ENCODE measurements around the gene SH3PXD2A.
"Not testable (repeated sequence)": the region's sequence is repeated elsewhere in the genome, so short reads cannot be mapped to it uniquely, and the experiment has no call there.

The SH3PXD2A gene

GRCh38 chr10:103847909-103848468, 7.4 kb downstream of the SH3PXD2A start:
- no peak for DNase-seq

DNA sequence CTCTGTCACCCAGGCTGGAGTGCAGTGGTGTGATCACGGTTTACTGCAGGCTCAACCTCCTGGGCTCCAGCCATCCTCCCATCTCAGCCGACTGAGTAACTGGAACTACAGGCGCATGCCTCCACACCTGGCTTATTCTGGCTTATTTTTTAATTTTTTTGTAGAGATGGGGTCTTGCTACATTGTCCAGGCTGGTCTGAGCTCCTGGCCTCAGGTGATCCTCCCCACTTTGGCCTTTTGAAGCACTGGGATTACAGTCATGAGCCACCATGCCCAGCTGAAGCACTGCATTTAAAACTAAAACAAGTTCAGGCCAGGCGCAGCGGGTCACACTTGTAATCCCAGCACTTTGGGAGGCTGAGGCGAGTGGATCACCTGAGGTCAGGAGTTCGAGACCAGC, 8.0 kb downstream of the SH3PXD2A start:
- no peak for DNase-seq

GRCh38 chr10:103845972-103846371, 9.4 kb downstream of the SH3PXD2A start:
- peak; percentile 23 to 42 for DNase-seq

GRCh38 chr10:103845346-103845745, 10.0 kb downstream of the SH3PXD2A start:
- DNase-seq = not testable (repeated sequence)

DNA sequence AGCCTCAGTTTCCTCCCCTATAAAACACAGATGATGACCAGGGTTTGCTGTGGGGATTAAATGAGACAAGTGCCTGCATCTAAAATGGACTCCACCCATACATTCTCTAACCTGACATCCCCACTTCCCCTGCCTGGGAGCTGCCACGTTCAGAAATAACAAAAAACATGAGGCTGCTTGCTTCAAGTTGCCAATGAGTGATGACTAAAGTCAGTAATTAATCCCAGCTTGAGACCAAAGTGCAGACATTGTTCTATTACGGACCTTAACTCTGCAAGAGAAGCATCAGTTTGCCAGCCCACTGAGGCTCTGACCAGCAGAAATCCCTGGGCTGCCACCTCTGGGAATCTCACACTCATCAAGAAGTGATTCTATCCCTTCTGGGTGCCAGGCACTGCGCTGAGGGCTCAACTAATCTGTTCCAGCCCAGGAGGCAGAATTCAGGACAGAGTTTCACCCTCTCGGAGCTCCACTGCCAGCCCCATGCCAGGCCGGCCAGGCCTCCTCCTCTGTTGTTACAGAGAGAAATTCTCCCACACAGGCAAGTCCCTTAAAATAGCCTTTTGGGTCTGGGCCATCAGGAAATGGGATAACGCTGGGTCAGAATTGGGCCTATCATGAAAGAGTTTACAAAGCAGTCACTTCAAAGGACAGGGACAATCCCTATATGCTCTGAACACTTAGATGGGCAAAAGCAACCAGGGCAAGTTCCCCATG, 11.4 kb downstream of the SH3PXD2A start:
- DNase-seq = no peak

DNA sequence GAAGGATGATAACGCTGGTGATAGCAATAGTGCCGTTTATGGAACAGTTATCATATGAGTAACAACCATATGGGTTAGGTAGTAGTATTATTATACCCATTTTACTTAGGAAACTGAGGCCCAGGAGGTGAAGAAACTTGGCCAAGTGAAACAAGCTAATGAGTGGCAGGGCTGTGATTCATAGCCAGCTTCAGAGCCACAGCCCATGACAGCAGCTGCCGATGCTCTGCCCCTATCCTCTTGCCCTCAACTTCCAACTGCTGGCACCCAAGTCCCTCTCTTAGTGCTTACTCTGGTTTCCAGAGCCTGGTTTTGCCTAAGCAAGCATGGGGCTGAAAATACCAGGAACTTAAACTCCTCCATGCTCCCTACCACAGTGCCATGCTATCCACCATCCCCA, 12.3 kb downstream of the SH3PXD2A start:
- no peak for DNase-seq

DNA sequence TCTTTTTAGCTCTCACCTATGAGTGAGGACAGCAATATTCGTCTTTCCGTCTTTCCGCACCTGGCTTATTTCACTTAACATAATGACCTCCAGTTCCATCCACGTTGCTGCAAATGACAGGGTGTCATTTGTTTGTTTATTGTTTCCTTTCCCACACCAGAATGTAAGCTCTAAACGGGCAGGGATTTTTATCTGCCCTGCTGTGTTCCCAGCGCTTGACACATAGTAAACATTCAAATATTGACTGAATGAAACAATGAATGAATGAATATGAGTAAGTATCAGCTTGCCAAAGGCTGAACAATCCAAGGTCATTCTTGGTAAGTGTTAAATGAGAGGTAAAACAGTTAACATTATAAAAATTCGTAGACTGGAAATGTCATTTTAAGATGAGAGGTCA, 12.8 kb downstream of the SH3PXD2A start:
- no peak for DNase-seq

- no peak for DNase-seq
Observed at GRCh38 chr10:103841519-103841918, 13.9 kb downstream of the SH3PXD2A start.

- no peak for DNase-seq
Observed at GRCh38 chr10:103840740-103841070, 14.7 kb downstream of the SH3PXD2A start.

DNA sequence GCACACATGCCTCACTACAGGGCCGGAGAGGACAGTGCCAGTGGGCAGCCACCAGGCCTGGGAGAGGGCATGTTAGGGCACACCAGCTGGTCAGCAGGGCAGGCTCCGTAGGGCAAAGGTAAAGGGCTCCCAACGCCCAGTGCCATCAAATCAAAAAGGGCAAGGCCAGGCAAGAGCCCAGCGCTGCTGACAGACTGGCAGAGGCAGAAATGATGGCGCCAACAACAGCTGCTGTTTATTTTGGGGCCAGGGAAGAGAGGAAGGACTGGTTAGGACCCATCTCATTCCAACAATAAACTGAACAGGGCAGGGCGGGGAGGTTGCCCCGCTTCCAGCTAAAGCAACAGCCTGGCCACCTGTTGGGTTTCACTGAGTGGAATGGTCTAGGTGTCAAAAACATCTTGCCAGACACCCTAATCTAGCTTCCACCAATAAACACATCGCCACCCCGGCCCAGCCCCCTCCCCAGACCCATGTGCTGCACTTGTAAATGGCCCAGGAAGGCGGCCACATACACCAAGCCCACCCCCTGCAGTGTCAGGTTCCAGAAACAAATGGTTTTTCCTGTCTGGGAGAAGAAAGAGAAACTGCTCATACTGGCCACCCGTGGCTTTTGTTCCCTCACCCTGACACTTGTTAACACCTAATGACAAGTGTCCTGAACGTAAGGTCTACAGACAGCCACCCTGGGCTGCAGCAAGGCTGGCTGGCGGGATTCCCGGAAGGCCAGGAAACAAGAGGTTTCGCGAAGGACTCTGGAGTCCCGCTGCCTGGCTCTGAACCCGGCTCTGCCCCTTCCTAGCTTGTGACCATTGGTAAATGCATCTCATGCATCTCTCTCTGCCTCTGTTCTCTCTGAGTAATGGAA, 15.3 kb downstream of the SH3PXD2A start:
- no peak for DNase-seq

GRCh38 chr10:103839519-103839871, 15.9 kb downstream of the SH3PXD2A start:
- DNase-seq = no peak

DNA sequence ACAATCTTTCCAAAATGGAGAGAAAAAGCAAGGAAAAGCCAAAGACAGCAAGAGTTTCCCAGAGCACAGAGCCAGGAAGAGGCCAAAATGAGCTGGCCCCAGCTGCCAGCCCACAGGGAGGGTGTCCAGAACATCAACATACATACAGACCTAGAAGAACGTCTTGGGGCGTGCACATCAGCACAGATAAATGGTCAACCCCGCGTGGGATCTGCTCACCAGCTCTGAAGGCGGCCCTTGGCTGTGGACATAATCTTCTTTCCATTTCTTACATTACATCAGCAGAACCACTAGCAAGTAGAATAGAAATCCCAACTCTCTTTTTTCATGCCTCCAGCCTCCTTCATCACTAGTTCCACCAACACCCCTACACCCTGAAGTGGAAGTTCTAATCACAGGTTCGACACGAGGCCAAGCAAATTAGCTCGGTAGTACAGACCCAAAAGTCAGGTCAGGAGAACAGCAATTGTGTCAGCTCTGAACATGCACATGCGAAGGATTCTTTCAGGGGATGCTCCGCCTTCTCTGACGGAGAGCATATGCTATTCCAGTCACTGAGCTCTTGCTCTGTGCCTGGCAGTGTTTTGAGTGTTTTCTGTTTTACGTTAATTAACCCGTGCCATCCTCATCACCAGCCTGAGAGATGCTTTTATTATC, 16.4 kb downstream of the SH3PXD2A start:
- DNase-seq = no peak

GRCh38 chr10:103838070-103838395, 17.3 kb downstream of the SH3PXD2A start:
- DNase-seq = no peak

- DNase-seq = no peak
Observed at GRCh38 chr10:103837370-103838069, 17.9 kb downstream of the SH3PXD2A start.

DNA sequence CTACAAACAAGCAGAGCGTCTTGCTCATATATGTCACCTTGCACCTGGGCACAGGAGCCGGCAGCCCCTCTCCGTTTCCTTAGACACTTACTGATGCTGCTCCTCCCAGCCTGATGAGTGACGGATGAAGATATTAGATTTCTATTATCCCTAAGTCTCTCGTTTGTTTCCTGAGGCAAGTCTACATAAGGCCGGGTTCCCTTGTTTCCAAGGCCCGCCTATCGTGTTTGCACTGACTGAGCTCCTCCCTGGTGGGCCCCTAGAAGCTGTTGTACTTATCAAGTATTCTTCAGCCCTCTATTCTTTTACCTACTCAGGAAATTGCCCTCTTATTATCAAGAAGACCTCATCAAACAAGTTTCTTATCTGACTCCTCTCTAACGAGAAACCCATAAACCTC, 18.5 kb downstream of the SH3PXD2A start:
- no peak for DNase-seq

- DNase-seq = no peak
Observed at GRCh38 chr10:103836273-103836672, 19.1 kb downstream of the SH3PXD2A start.

- DNase-seq = no peak
Observed at GRCh38 chr10:103835096-103836050, 20.0 kb downstream of the SH3PXD2A start.

DNA sequence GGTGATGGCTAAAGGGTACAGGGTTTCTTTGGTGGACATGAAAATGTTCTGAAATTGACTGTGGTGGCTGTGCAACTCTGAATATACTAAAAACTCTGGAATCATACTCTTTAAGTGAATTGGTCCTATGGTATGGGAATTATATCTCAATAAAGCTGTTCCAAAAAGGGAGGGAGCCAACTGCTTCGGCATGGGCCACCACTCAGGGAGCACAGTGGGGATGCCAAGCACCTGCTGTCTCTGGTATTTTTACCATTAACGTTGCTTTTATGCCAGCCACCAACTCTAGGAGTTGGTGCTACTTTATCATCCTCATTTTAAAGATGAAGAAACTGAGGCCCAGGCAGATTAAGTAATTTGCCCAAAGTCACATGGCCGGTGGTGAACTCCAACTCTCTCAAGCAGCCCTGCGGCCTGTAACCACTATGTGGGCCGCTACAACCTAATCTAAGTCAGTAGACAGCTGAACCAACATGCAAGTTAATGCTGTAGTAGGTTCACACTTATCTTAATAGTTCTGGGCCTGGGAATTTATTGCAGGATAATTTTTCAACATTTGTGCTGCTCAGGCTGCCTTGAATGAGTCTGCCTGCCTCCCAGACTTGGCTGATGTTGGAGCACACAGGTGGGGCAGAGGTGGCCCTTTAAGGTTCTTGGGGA, 20.8 kb downstream of the SH3PXD2A start:
- no peak for DNase-seq

- DNase-seq = no peak
Observed at GRCh38 chr10:103833731-103834365, 21.5 kb downstream of the SH3PXD2A start.

DNA sequence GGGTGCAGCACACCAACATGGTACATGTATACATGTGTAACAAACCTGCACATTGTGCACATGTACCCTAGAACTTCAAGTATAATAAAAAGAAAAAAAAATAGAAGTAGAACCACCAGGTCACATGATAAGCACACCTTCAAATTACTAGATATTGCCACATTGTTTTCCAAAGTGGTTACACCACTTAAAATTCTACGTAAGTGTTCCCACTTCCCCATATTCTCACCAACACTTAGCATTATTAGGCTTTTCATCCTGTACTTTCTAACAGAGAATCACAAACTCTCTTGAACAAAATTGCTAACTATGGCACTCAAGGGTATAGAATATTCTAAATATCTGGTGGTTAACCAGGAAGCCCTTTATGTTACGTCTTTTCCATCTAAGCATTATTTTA, 22.6 kb downstream of the SH3PXD2A start:
- no peak for DNase-seq
